Vagina (tissue), 2 donors: Measurements from ENCODE around the gene MAPK8IP2. TPM values are rescaled to one million over a fixed set of nuclear protein-coding genes. Genes with fewer than 3 reads are reported as not detected.

Source experiments
- DNase-seq, 2 donors: peaks; one replicate each; pipeline ENCODE4 v3.0.0-alpha.2; 2017; ENCODE audit errors: extremely low spot score in 2 of 2
- H3K27ac ChIP-seq: fragments of 200-600 bp; sonication (generic); one replicate; pipeline ENCODE4 v1.5.1; 2019
- H3K27me3 ChIP-seq: fragments of 200-600 bp; sonication (generic); one replicate; pipeline ENCODE4 v1.5.1; 2019
- H3K36me3 ChIP-seq, 2 donors: fragments of 200-600 bp; sonication (generic); one replicate each; pipeline ENCODE4 v1.5.1; 2017 to 2019
- H3K4me1 ChIP-seq: fragments of 200-600 bp; sonication (generic); one replicate; pipeline ENCODE4 v1.5.1; 2019
- H3K4me3 ChIP-seq, 2 donors: fragments of 200-600 bp; sonication (generic); 1 replicate in 1 of 2; 2 replicates in 1 of 2; pipeline ENCODE4 v1.5.1; 2016 to 2019
- H3K9me3 ChIP-seq: fragments of 200-600 bp; sonication (generic); one replicate; pipeline ENCODE4 v1.5.1; 2019
- CTCF ChIP-seq, 3 experiments: fragments of 450-650 bp in 2 of 3; fragments of 200-600 bp in 1 of 3; sonication (generic) in 1 of 3; IDR thresholded peaks; one replicate each; pipeline ENCODE4 v1.5.1; 2017 to 2019; ENCODE audit warnings: antibody characterized with exemption in 3 of 3, mild to moderate bottlenecking in 2 of 3, moderate library complexity in 2 of 3
- POLR2A ChIP-seq, 2 donors: fragments of 450-650 bp; IDR thresholded peaks; one replicate each; pipeline ENCODE4 v1.6.1; 2017; ENCODE audit warnings: antibody characterized with exemption in 2 of 2, mild to moderate bottlenecking in 2 of 2, moderate library complexity in 2 of 2
- POLR2AphosphoS5 ChIP-seq, 2 donors: sonication (generic); formaldehyde crosslinking; IDR thresholded peaks; one replicate each; pipeline ENCODE4 v1.9.0; 2017; ENCODE audit warnings: antibody characterized with exemption in 2 of 2, mild to moderate bottlenecking in 2 of 2, low read depth in 1 of 2; ENCODE audit not compliant: insufficient read depth in 1 of 2
- intact Hi-C: fragments of 100-400 bp; cut with DNase I; formaldehyde crosslinking; loops from one replicate; pipeline ENCODE4 v1.15.1; 2023
- total RNA-seq: library from RNA; depleted of rRNA; stranded (reverse); fragments of >200 nt; gene quantifications from one replicate; pipeline ENCODE4 v1.2.3, GENCODE V29; 2016

The MAPK8IP2 gene
- total RNA-seq, 1 donor from 2014 or later, result 3.2 TPM

GRCh38 chr22:50586416-50586815, 14.2 kb upstream of the MAPK8IP2 start:
- Histone ChIP-seq H3K9me3 (no peaks in the 10 kb centered on the region), H3K4me1 (peaks cover 17% of the 10 kb centered on the region), H3K4me3 (no peak overlapping the region), H3K27ac (no peak overlapping the region), H3K36me3 (no peaks in the 10 kb centered on the region), H3K27me3 (no peaks in the 10 kb centered on the region)
- DNase-seq, result no peak
- TF ChIP-seq POLR2AphosphoS5 (IDR thresholded peaks at IDR 0.05; ENCODE audit: insufficient read depth in 1 of 2, low read depth in 1 of 2) (no peak), CTCF (IDR thresholded peaks at IDR 0.05) (no peak), POLR2A (IDR thresholded peaks at IDR 0.05) (no peak)
- intact Hi-C loops, result no loop called here

- intact Hi-C loops, result no loop called here
- no peak for DNase-seq
Observed at GRCh38 chr22:50587407-50587806, 13.2 kb upstream of the MAPK8IP2 start.

GRCh38 chr22:50595189-50595588, 5.4 kb upstream of the MAPK8IP2 start:
- H3K4me3 ChIP-seq, result no peak overlapping the region
- no peak for TF ChIP-seq POLR2AphosphoS5 (IDR thresholded peaks at IDR 0.05; ENCODE audit: insufficient read depth in 1 of 2, low read depth in 1 of 2)
- no peak for TF ChIP-seq CTCF (IDR thresholded peaks at IDR 0.05)
- TF ChIP-seq POLR2A (IDR thresholded peaks at IDR 0.05), result no peak
- H3K27ac ChIP-seq, result no peak overlapping the region
- DNase-seq, result no peak
- H3K36me3 ChIP-seq, result no peaks in the 10 kb centered on the region
- H3K9me3 ChIP-seq, result no peaks in the 10 kb centered on the region
- intact Hi-C loops, result no loop called here
- H3K27me3 ChIP-seq, result no peaks in the 10 kb centered on the region
- H3K4me1 ChIP-seq, result peaks cover 6% of the 10 kb centered on the region

More at GRCh38 chr22:50587407-50587806, 13.2 kb upstream of the MAPK8IP2 start:
- Histone ChIP-seq H3K4me1 (peaks cover 11% of the 10 kb centered on the region), H3K27ac (no peak overlapping the region), H3K4me3 (no peak overlapping the region), H3K36me3 (no peaks in the 10 kb centered on the region), H3K27me3 (no peaks in the 10 kb centered on the region), H3K9me3 (no peaks in the 10 kb centered on the region)
- no peak for TF ChIP-seq POLR2A (IDR thresholded peaks at IDR 0.05)

GRCh38 chr22:50597097-50597496, 3.5 kb upstream of the MAPK8IP2 start:
- Histone ChIP-seq H3K27me3 (no peaks in the 10 kb centered on the region), H3K9me3 (no peaks in the 10 kb centered on the region), H3K4me1 (peaks cover 8% of the 10 kb centered on the region), H3K36me3 (no peaks in the 10 kb centered on the region), H3K4me3 (no peak overlapping the region), H3K27ac (no peak overlapping the region)
- DNase-seq, result no peak
- intact Hi-C loops, result no loop called here
- TF ChIP-seq CTCF (IDR thresholded peaks at IDR 0.05) (no peak), POLR2A (IDR thresholded peaks at IDR 0.05) (no peak), POLR2AphosphoS5 (IDR thresholded peaks at IDR 0.05; ENCODE audit: insufficient read depth in 1 of 2, low read depth in 1 of 2) (no peak)

GRCh38 chr22:50599816-50600455, 657 bp upstream of the MAPK8IP2 start:
- no peak for DNase-seq
- intact Hi-C loops, result no loop called here
- Histone ChIP-seq H3K4me1 (peaks cover 8% of the 10 kb centered on the region), H3K27ac (no peak overlapping the region), H3K4me3 (peak overlapping the region; percentile 23 to 52), H3K36me3 (no peaks in the 10 kb centered on the region), H3K27me3 (no peaks in the 10 kb centered on the region), H3K9me3 (no peaks in the 10 kb centered on the region)
- TF ChIP-seq POLR2A (IDR thresholded peaks at IDR 0.05), result no peak
- peak in 1 of 2 donors; percentile 12 for TF ChIP-seq POLR2AphosphoS5 (IDR thresholded peaks at IDR 0.05; ENCODE audit: insufficient read depth in 1 of 2, low read depth in 1 of 2)
- TF ChIP-seq CTCF (IDR thresholded peaks at IDR 0.05), result no peak
